K562 (cell line): Measurements from ENCODE around the gene CELF6. TPM values are rescaled to one million over a fixed set of nuclear protein-coding genes. Genes with fewer than 3 reads are reported as not detected.

Experiments used
- CREBBP ChIP-seq: IDR thresholded peaks from one replicate; pipeline ENCODE4 v1.6.1; 2012; ENCODE audit warnings: low read depth, mild to moderate bottlenecking, control low read depth, inconsistent platforms, low read length
- DPF2 ChIP-seq: fragments of 450-650 bp; IDR thresholded peaks from 2 replicates; pipeline ENCODE4 v1.6.1; 2016
- HDAC1 ChIP-seq, 2 experiments: fragments of 450-650 bp; IDR thresholded peaks; 2 replicates each; pipeline ENCODE4 v1.6.1; 2016 to 2017; ENCODE audit warnings: inconsistent platforms in 1 of 2, mild to moderate bottlenecking in 1 of 2, moderate library complexity in 1 of 2
- MBD1 ChIP-seq: fragments of 250-450 bp; sonication (Bioruptor Pico); IDR thresholded peaks from 2 replicates; pipeline ENCODE4 v1.8.0; 2022; ENCODE audit warnings: inconsistent platforms
- NR2C2 ChIP-seq, 2 experiments: fragments of 200-800 bp in 1 of 2; sonication (Bioruptor generic) in 1 of 2; sonication (generic) in 1 of 2; formaldehyde crosslinking in 1 of 2; IDR thresholded peaks; 2 replicates each; pipeline versions ENCODE4 v1.6.1 to v1.8.0; 2016 to 2022; ENCODE audit warnings: mild to moderate bottlenecking in 1 of 2, missing compliant biosample characterization in 1 of 2, missing genetic modification characterization in 1 of 2, missing genetic modification reagents in 1 of 2
- PRMT5 ChIP-seq: sonication (generic); formaldehyde crosslinking; IDR thresholded peaks from 2 replicates; pipeline ENCODE4 v1.5.0; 2020; ENCODE audit warnings: missing genetic modification reagents
- SMARCC2 ChIP-seq: fragments of 450-650 bp; IDR thresholded peaks from 2 replicates; pipeline ENCODE4 v1.6.1; 2017; ENCODE audit warnings: antibody characterized with exemption, moderate library complexity, mild to moderate bottlenecking, low read depth
- SOX6 ChIP-seq: fragments of 450-650 bp; IDR thresholded peaks from 2 replicates; pipeline ENCODE4 v1.6.1; 2014; ENCODE audit warnings: mild to moderate bottlenecking
- SRSF9 ChIP-seq: fragments of 200-400 bp; formaldehyde crosslinking; IDR thresholded peaks from 2 replicates; pipeline ENCODE4 v1.6.1; 2017; ENCODE audit warnings: low read depth, low read length, borderline replicate concordance
- SUPT5H ChIP-seq: fragments of 450-650 bp; IDR thresholded peaks from 2 replicates; pipeline ENCODE4 v1.6.1; 2016
- TFAM ChIP-seq: fragments of 250-450 bp; sonication (Bioruptor Pico); conservative IDR thresholded peaks from 2 replicates; pipeline ENCODE4 v1.5.0; 2021; ENCODE audit warnings: mild to moderate bottlenecking, moderate library complexity
- ZNF311 ChIP-seq: fragments of 250-450 bp; sonication (Bioruptor Pico); IDR thresholded peaks from 2 replicates; pipeline ENCODE4 v1.4.0; 2020; ENCODE audit warnings: mild to moderate bottlenecking, moderate library complexity
- ZNF592 ChIP-seq: fragments of 450-650 bp; IDR thresholded peaks from 2 replicates; pipeline ENCODE4 v1.6.1; 2017; ENCODE audit warnings: antibody characterized with exemption, mild to moderate bottlenecking
- polyA plus RNA-seq, 8 experiments: library from polyadenylated mRNA; depleted of rRNA in 4 of 8; stranded (reverse) in 5 of 8; unstranded in 3 of 8; fragments of >200 nt; fragmentation: Nextera tagmentation in 2 of 8; fragmentation: Illumina TruSeq in 1 of 8; extraction: Ambion mirVana in 2 of 8; extraction: Trizol in 1 of 8; gene quantifications; 2 replicates each; pipeline versions ENCODE4 v1.2.1 to v1.2.3, GENCODE V29; 2011 to 2014; ENCODE audit warnings: inconsistent platforms in 1 of 8, missing spikeins in 1 of 8
- total RNA-seq, 7 experiments: library from RNA; depleted of rRNA in 6 of 7; stranded (reverse); fragments of >200 nt in 6 of 7; fragmentation: Illumina TruSeq in 2 of 7; extraction: Trizol in 2 of 7; gene quantifications; 2 replicates each; pipeline versions ENCODE4 v1.2.1 to v1.2.3, GENCODE V29; 2011 to 2021; ENCODE audit warnings: low replicate concordance in 1 of 7
- TF ChIP-seq, protein P1 (sequence below), 2 experiments: fragments of 450-650 bp; IDR thresholded peaks; 2 replicates each; pipeline ENCODE4 v1.6.1; 2016; ENCODE audit warnings: mild to moderate bottlenecking in 2 of 2, borderline replicate concordance in 1 of 2, low read depth in 1 of 2, moderate library complexity in 1 of 2

CELF6 gene
- total and polyA plus RNA-seq, 9 of the 15 experiments (the other 6 are each of a cell fraction or from before 2014, with no cell fraction given), result 0.01 to 0.11 TPM; not detected in 7

DNA sequence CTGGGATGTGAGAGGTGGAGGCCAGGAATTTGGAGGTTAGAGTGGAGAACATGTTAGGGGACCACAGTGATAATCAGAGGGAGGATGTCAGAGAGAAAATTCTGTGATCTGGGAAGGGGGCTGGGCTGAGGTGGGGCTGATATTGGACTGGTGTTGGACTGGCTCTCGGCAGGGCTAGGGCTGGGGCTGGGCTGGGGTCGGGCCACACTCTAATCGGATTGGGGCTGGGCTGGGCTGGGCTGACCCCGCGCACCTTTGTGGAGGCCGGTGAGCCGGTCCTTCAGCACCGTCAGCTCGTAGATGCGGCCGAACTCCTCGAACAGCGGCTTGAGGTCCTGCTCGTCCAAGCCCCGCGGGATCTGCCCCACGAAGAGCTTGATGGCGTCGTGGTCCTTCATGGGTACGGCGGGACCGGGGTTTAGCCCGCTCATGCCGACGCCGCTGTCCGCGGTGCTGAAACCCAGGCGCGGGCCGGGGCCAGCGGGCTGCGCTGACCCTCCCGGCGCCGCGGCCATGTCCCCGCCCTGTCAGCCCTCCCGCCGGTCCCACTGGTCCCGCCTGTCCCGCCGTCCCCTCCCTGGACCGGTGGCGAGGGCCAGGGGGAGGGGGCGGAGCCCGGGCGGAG lies 485 bp downstream of the CELF6 start (continued):
- TF ChIP-seq ZNF311 (CRISPR knock-in tag) (no peak), CREBBP (no peak), DPF2 (no peak), HDAC1 (IDR thresholded peaks at IDR 0.05) (peak in 1 of 2 experiments; percentile 70; a peak in 2 of 4 replicates), TFAM (CRISPR knock-in tag) (no peak), PRMT5 (CRISPR knock-in tag) (peak; percentile 83; the same call in 1 of the 2 replicates), ZNF592 (no peak), SOX6 (no peak), MBD1 (CRISPR knock-in tag) (no peak), NR2C2 (CRISPR knock-in tag; IDR thresholded peaks at IDR 0.05) (0 out of 2 replicates have a peak, but pooled peaks have one; percentile 52), NR2C2 (tag; IDR thresholded peaks at IDR 0.05) (no peak), SRSF9 (no peak), SMARCC2 (no peak), SUPT5H (no peak)
- TF ChIP-seq, protein P1, sequence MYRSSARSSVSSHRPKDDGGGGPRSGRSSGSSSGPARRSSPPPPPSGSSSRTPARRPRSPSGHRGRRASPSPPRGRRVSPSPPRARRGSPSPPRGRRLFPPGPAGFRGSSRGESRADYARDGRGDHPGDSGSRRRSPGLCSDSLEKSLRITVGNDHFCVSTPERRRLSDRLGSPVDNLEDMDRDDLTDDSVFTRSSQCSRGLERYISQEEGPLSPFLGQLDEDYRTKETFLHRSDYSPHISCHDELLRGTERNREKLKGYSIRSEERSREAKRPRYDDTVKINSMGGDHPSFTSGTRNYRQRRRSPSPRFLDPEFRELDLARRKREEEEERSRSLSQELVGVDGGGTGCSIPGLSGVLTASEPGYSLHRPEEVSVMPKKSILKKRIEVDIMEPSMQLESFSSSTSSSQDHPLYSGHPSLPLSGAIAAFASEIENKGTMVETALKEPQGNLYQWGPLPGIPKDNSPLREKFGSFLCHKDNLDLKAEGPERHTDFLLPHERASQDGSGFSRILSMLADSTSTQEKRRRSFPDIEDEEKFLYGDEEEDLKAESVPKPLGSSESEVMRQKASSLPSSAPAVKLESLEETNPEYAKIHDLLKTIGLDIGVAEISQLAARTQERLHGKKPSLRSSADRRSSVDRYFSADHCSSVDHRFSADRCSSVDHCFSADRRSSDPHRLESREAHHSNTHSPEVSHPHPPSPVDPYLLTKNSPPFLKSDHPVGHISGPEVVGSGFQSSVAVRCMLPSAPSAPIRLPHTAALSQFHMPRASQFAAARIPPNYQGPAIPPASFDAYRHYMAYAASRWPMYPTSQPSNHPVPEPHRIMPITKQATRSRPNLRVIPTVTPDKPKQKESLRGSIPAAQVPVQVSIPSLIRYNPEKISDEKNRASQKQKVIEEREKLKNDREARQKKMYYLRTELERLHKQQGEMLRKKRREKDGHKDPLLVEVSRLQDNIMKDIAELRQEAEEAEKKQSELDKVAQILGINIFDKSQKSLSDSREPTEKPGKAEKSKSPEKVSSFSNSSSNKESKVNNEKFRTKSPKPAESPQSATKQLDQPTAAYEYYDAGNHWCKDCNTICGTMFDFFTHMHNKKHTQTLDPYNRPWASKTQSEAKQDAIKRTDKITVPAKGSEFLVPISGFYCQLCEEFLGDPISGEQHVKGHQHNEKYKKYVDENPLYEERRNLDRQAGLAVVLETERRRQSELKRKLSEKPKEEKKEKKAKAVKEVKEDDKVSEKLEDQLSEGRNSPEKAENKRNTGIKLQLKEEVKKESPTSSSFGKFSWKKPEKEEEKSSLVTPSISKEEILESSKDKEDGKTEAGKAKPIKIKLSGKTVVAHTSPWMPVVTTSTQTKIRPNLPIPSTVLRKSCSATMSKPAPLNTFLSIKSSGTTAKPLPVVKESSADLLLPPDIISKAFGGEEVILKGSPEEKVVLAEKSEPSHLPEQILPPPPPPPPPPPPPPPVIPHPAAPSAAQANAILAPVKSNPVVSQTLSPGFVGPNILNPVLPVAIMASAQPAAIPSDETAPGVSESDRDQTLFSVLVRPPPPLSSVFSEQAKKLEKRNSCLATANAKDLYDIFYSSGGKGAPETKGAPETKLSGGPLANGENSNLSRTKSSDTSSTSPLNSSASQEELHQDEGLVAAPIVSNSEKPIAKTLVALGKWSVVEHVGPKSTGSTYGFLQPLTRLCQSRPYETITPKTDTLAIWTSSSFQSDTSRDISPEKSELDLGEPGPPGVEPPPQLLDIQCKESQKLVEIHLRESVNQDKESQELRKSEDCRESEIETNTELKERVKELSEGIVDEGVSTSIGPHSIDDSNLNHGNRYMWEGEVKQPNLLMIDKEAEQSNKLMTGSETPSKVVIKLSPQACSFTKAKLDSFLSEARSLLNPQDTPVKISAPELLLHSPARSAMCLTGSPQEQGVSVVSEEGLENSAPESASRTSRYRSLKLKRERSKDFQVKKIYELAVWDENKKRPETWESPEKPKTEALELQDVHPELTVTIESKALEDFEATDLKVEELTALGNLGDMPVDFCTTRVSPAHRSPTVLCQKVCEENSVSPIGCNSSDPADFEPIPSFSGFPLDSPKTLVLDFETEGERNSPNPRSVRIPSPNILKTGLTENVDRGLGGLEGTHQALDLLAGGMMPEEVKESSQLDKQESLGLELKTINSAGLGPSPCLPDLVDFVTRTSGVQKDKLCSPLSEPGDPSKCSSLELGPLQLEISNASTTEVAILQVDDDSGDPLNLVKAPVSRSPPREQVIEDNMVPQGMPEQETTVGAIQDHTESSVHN (IDR thresholded peaks at IDR 0.05; ENCODE audit: borderline replicate concordance in 1 of 2, low read depth in 1 of 2), result no peak
